ENCODE results near the gene GNB1.

Gene GNB1

DNA sequence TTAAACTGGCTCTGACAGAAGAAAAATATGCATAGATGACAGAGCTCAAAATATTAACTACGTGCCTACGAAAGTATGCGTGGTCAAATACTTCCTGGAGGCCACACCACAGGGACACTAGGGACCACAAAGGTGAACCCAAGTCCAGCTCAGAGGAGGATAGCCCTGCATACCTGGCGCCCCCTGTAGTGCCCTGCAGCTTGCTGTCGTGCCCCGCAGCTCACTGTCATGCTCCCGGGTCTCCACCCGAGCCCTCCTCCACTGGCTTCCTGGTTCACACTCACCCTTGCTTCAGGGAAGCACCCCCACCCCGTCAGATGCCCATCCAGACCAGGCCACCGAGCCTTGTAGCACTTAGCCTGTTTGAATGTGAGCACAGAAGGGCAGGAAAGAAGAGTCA lies 95.9 kb downstream of the GNB1 start:
- no peak for DNase-seq
- no peaks in the 10 kb centered on the region for H3K9me3 Mint-ChIP-seq
- no peak overlapping the region for H3K4me3 Mint-ChIP-seq
- H3K27me3 Mint-ChIP-seq, result no peaks in the 10 kb centered on the region
- peaks cover 14% of the 10 kb centered on the region for H3K4me1 Mint-ChIP-seq (ENCODE audit: low read depth)
- peaks cover 95% of the 10 kb centered on the region for H3K36me3 Mint-ChIP-seq (ENCODE audit: low read depth)
- H3K27ac Mint-ChIP-seq, result peak overlapping the region; percentile 68

DNA sequence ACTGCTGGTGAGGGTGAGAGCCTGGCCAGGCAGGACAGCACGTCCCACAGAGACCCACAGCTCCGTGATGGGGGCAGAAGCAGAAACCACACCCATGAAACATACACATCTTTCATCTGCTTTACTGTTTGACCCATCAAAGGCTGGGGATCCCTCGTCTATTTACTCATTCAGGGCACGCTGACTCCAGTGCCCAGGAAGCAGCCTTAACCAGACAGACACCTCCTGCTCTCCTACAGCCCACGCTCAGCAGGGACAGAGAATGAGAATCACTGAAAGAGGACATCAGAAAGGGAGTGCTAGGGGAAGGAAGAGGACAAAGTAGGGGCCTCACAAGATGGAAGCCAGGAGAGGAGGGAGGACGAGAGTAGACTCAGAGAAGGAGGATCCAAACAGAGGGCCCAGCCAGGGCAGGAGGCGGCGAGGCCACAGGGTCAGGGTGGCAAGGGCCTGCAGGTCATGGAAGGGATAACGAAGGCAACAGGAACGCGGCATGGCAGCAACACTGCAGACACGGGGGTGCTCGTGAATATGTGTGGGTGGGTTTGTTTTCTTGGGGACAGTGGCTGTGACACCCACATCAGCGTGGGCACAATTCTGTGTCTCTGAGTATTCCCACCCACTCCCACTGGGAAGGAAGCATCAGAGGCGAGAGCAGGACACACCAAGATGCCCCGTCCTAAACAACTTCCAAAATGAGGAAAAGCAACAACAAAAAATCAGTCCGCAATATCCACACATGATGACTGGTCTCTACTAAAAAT lies 97.2 kb downstream of the GNB1 start:
- peaks cover 8% of the 10 kb centered on the region for H3K4me1 Mint-ChIP-seq (ENCODE audit: low read depth)
- H3K27me3 Mint-ChIP-seq, result no peaks in the 10 kb centered on the region
- peak overlapping the region; percentile 74 for H3K27ac Mint-ChIP-seq
- no peak for DNase-seq
- peaks cover 96% of the 10 kb centered on the region for H3K36me3 Mint-ChIP-seq (ENCODE audit: low read depth)
- H3K9me3 Mint-ChIP-seq, result no peaks in the 10 kb centered on the region
- H3K4me3 Mint-ChIP-seq, result no peak overlapping the region

DNA sequence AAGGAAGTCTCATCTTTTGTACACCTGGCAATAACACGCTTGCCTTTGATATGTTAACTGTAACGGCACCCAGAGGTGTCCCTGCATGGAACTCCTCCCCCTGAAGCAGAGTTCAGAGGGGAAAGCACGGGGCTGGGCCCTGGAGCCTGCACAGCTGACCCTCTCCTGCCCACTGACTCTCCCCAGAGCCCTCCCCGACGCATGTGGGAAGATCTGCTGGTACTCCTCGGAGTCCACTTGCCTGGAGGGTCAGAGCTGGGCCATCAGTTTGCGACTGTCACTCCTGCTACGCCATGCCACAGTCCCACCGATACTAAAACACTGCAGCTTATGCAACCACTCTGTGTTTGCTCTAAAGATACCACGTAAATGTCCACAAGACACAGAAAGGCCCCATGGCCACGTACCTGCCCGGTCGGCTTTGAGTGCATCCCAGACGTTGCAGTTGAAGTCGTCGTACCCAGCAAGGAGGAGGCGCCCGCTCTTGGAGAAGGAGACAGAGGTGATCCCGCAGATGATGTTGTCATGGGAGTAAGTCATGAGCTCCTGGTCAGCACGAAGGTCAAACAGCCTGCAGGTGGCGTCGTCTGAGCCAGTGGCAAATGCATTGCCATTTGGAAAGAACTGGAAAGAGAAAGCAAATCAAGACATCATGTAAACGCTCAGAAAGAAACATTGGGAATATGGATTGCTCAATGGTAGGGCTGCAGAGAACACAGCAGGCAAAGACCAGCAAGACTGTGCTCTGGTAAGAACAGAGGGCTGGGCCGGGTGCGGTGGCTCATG lies 102.0 kb downstream of the GNB1 start:
- Mint-ChIP-seq H3K27me3 (no peaks in the 10 kb centered on the region), H3K9me3 (no peaks in the 10 kb centered on the region), H3K27ac (peak overlapping the region; percentile 26), H3K4me1 (ENCODE audit: low read depth) (peaks cover 3% of the 10 kb centered on the region), H3K4me3 (no peak overlapping the region), H3K36me3 (ENCODE audit: low read depth) (peaks cover 93% of the 10 kb centered on the region)
- DNase-seq, result no peak

DNA sequence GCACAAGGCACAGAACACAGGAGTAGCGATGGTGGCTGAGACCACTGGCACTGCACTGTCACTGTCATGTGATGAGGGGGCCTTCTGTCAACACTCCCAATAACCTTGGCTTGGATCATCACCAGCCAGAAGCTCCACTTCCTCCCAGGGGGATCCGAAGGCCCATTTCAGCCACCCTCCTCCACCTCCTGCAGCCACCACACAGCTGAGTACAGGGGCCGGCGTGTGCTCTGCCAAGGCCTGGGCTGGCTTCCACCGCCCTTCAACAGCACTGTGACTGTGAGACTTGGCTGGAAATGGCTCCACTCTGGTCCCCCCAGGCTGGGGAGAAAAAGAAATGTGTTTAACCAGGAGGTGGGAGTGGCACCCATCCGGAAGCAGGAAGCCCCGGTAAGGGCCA lies 102.8 kb downstream of the GNB1 start:
- H3K27ac Mint-ChIP-seq, result peak overlapping the region; percentile 26
- no peaks in the 10 kb centered on the region for H3K9me3 Mint-ChIP-seq
- H3K4me1 Mint-ChIP-seq (ENCODE audit: low read depth), result peaks cover 5% of the 10 kb centered on the region
- no peak for DNase-seq
- no peaks in the 10 kb centered on the region for H3K27me3 Mint-ChIP-seq
- no peak overlapping the region for H3K4me3 Mint-ChIP-seq
- H3K36me3 Mint-ChIP-seq (ENCODE audit: low read depth), result peaks cover 93% of the 10 kb centered on the region

DNA sequence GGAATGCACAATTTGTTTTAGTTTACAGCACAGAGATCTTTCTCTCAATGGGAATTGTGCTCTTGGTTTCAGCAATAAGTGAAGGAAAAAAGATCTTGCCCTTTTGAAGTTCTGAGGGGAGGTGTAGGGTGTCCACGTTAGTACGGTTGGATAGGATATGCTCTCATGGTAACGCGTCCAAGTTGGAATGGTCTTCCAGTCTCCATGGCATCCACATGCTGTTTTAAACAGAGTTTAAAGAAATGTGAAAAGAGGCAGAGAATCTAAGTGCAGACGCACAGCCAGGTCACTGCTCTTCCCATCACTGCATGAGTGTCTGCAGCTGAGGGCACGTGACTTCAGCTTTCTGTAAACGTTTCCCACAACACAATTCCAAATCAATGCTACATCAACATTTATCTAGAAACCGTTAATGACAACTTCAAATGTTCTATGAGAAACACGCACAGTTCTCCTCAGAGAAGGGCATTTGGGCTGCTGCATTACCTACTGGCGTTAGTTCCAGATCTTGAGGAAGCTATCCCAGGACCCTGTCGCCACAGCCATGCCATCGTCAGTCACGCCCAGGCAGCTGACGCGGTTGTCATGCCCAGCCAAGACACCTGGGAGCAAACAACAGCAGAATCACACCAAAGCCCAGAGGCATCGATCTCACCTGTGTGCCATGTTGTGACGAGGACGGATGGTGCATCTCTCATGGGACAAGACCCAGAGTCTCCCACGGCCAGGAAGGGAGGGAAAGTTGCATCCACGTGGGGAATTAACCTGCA lies 103.9 kb downstream of the GNB1 start:
- peaks cover 11% of the 10 kb centered on the region for H3K4me1 Mint-ChIP-seq (ENCODE audit: low read depth)
- H3K4me3 Mint-ChIP-seq, result no peak overlapping the region
- H3K27ac Mint-ChIP-seq, result peak overlapping the region; percentile 0

DNA sequence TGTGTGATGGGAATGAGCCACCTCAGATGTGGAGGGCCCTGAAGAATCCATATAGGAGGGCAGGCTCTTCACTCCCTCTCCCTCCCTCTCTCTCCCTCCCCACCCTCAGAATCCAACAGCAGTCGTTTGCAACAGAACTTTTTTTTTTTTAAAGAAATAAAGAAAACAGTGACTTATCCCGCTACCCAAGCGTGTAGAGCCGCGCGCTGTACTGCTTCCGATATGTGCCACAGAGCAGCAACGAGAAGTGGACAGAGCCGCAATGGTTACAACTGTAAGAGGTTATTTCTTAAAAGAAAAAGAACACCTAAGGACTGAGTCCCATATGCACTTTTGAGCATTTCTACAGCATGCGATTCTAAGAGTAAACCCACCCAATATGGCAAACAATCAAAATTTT lies 105.2 kb downstream of the GNB1 start:
- Mint-ChIP-seq H3K4me3 (no peak overlapping the region), H3K27ac (peak overlapping the region; percentile 44), H3K4me1 (ENCODE audit: low read depth) (peaks cover 24% of the 10 kb centered on the region), H3K27me3 (no peaks in the 10 kb centered on the region), H3K36me3 (ENCODE audit: low read depth) (peaks cover 68% of the 10 kb centered on the region), H3K9me3 (no peaks in the 10 kb centered on the region)
- no peak for DNase-seq

More for the DNA sequence above, 103.9 kb downstream of the GNB1 start:
- Mint-ChIP-seq H3K36me3 (ENCODE audit: low read depth) (peaks cover 82% of the 10 kb centered on the region), H3K9me3 (no peaks in the 10 kb centered on the region), H3K27me3 (no peaks in the 10 kb centered on the region)
- no peak for DNase-seq

DNA sequence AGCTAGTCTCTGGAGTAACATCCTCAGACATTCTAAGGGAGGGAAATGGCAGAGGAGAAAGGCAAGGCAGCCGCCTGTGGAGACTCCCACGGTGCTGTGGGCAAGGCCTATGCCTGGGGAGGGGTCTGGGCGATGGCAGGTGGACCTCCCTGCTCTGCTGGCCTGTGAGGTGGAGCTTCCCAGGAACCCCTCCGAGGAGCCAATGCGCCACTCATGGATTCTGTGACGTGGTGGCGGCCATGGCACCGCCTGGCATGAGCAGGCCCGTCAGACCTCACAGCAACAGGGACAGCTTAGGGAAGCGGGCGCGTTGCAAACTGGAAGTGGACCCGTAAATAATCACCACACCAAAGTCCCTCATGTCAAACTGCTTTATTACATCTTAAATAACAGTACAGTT lies 106.0 kb downstream of the GNB1 start:
- Mint-ChIP-seq H3K36me3 (ENCODE audit: low read depth) (peaks cover 61% of the 10 kb centered on the region), H3K9me3 (no peaks in the 10 kb centered on the region), H3K4me1 (ENCODE audit: low read depth) (peaks cover 32% of the 10 kb centered on the region), H3K27me3 (no peaks in the 10 kb centered on the region), H3K27ac (peak overlapping the region; percentile 48), H3K4me3 (no peak overlapping the region)
- DNase-seq, result no peak

DNA sequence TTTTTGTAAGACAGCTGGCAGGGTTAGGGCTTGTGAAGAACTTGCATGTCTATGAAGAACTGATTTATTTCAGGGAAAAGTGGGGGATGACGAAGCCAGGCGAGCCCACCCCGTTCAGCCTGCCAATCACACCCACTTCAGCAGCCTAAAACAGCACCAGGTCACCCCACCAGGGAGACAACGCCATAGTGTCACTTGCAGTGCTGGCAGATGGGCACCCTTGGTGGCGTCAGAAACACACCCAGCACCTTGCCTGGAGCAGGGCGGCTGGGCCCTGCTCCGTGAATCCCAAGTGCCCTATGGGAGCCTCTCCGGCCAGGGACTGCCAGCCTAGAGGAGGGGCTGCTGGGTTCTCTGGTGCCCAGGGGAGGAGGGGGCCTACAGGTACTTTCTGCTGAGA lies 107.6 kb downstream of the GNB1 start:
- Mint-ChIP-seq H3K4me1 (ENCODE audit: low read depth) (peaks cover 42% of the 10 kb centered on the region), H3K36me3 (ENCODE audit: low read depth) (peaks cover 46% of the 10 kb centered on the region), H3K27ac (peak overlapping the region; percentile 88), H3K27me3 (no peaks in the 10 kb centered on the region), H3K9me3 (no peaks in the 10 kb centered on the region), H3K4me3 (no peak overlapping the region)
- DNase-seq, result peak; percentile 32

DNA sequence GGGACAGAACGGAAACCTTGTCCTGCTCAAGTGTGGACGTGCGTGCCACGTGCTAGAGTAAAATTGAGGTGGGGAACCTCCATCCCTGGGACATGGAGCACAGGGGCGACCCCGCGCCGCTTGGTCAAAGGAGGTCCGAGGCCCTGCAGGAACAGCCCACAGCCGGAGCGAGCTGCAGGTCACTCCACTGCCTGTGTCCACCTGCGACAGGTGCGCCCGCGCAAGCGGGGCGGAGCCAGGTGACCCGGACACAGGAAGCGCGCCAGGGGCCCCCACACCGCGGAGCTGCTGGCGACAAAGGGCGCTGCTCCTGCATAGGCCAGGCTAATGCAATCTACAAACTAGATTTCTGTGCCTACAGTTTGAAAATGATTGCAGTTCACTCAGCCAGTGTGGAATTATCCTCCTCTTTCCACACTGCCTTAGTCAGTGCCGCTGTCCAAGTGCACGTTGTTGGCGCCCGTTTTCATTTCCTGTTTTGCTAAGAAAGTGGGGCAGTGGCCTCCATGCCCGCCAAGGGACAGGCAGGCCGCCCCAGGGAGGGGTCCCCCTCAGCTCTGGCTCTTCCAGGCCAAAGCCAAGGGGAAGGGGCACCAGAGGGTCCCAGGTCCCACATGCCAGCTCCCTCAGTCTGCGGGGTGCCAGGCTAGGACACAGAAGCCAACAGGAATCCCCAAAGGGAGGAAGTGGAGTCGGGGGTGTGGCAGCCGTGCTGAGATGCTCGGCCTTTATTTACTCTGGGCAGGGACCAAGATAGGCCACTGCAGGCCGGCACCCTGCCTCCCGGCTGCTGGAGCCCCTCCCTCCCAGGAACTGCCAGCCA lies 108.3 kb downstream of the GNB1 start:
- H3K9me3 Mint-ChIP-seq, result no peaks in the 10 kb centered on the region
- no peak overlapping the region for H3K4me3 Mint-ChIP-seq
- peak overlapping the region; percentile 88 for H3K27ac Mint-ChIP-seq
- H3K4me1 Mint-ChIP-seq (ENCODE audit: low read depth), result peaks cover 44% of the 10 kb centered on the region
- H3K27me3 Mint-ChIP-seq, result no peaks in the 10 kb centered on the region
- peaks cover 40% of the 10 kb centered on the region for H3K36me3 Mint-ChIP-seq (ENCODE audit: low read depth)
- DNase-seq, result peak; percentile 53

DNA sequence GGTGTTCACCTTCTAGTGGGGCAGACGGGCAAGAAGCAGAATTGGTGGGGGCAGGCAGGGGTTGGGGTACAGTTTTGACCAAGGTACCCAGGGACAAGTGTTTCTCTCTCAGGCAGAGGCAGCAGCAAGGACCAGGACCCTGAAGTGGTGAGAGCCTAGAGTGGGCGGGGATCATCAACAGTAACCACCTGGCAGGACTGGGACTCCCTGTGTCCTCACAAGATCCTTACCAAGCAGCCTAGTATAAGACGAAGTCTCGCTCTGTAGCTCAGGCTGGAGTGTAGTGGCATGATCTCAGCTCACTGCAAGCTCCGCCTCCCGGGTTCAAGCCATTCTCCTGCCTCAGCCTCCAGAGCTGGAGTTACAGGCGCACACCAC lies 109.4 kb downstream of the GNB1 start:
- Mint-ChIP-seq H3K27ac (peak overlapping the region; percentile 89), H3K9me3 (no peaks in the 10 kb centered on the region), H3K27me3 (no peaks in the 10 kb centered on the region), H3K36me3 (ENCODE audit: low read depth) (peaks cover 39% of the 10 kb centered on the region), H3K4me3 (no peak overlapping the region), H3K4me1 (ENCODE audit: low read depth) (peaks cover 53% of the 10 kb centered on the region)
- DNase-seq, result peak; percentile 37

DNA sequence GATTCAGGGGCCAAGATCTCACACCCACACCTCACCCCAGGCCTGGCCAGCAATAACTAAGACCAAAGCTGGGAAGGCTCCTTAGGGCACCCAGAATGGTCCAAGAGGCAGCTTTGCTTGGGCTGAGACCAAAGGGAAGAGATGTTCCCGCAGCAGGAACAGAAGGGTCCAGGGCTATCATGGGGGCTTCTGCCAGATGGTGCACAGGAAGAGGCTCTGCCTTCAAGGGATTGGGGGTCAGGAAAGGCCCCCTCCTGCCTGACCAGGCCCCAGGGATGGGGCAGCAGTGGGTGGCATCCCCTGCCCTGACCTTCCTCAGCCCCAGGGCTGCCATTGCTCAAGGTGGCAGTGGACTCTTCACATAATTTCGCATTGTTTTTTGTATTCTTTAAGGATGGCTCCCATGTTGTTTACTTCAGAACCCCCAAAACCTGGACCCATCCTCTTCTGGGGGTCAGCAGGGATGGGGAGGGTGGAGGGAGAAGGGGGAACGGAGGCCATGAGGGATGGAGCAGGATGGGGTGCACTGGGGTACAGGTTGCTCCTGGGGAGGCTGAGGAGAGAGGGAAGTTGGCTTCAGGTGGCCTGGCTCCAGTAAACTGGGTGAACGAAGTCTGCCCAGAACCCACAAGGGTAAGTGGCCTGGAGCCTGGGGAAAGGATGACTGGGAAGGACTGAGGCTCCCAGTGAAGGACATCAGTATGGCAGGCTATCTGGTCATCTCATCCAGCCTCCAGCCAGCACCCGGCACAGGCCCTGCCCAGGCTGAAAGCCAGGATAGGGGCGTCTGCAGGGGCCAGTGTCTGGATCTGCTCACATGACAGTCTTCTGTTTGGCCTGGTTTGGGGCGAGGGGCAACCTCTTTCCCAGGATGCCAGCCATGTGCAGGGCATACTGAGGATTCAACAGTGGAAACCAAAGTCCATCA lies 110.0 kb downstream of the GNB1 start:
- Mint-ChIP-seq H3K4me1 (ENCODE audit: low read depth) (peaks cover 59% of the 10 kb centered on the region), H3K4me3 (no peak overlapping the region), H3K36me3 (ENCODE audit: low read depth) (peaks cover 38% of the 10 kb centered on the region), H3K9me3 (no peaks in the 10 kb centered on the region), H3K27ac (peak overlapping the region; percentile 89), H3K27me3 (no peaks in the 10 kb centered on the region)
- DNase-seq, result peak; percentile 36

DNA sequence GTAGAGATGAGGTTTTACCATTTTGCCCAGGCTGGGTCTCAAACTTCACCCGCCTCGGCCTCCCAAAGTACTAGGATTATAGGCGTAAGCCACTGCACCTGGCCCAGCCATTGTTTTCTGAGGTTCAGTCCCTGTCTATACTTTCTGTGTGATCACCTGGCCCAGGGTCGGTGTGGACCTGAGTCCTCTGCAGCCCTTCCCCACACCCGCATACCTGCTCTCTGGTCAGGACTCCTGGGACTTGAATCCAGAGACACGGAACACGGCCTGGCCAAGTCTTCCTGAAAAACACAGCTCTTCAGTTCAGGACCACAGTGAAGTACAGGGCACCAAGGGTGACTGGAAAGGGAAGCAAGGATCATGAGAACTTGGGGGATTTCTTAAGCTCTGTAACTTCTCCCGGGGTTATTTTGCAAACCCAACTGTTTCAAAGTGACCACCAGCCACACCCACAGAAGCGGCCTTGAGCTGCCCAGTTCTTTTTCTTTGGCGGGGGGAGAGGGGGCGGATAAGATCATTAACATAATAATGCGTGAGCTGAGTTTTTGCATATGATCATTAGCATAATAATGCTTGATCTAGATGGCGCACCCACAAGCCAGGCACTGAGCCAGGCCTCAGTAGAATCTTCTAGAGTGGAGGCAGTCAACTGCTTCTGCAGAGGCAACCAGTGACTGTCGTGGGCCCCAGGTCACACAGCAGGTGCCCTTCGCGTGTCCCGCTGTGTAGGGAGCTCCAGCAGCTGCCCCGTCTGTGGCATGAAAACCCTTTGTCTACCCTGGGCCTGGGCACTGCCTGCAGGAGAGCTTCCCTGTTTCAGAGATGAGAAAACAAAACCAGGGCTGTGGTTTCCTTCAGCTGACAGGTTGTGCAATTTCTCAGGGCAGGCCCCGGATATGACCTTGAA lies 110.9 kb downstream of the GNB1 start:
- Mint-ChIP-seq H3K27ac (peak overlapping the region; percentile 89), H3K4me3 (peak overlapping the region; percentile 67), H3K27me3 (no peaks in the 10 kb centered on the region), H3K36me3 (ENCODE audit: low read depth) (peaks cover 37% of the 10 kb centered on the region), H3K4me1 (ENCODE audit: low read depth) (peaks cover 68% of the 10 kb centered on the region), H3K9me3 (no peaks in the 10 kb centered on the region)
- DNase-seq, result peak; percentile 67

Data from activated T-cell treated with anti-CD3 and anti-CD28 coated beads, Interleukin-2, amount 50 U/mL, for 24 hours (primary cell).